Loucy (cell line): ENCODE measurements around the gene NSMCE3.

Experiments used
- CTCF ChIP-seq: fragments of 200-600 bp; sonication (generic); conservative IDR thresholded peaks from 2 replicates; pipeline ENCODE4 v1.5.1; 2014; ENCODE audit warnings: mild to moderate bottlenecking, antibody characterized with exemption, low read length
- EZH2phosphoT487 ChIP-seq: fragments of 200-600 bp; IDR thresholded peaks from 2 replicates; pipeline ENCODE4 v1.6.1; 2018; ENCODE audit warnings: antibody characterized with exemption, mild to moderate bottlenecking, moderate library complexity, borderline replicate concordance

- TF ChIP-seq CTCF = no peak
- no peak for TF ChIP-seq EZH2phosphoT487
These were observed 6.2 kb upstream of the NSMCE3 start for GRCh38 chr15:29275855-29276254.
